HG03571 (cell line): Measurements from ENCODE around the gene SDS.

Experiments used
- ATAC-seq: cut with Tn5 transposase; IDR thresholded peaks from one replicate; pipeline ENCODE4 v1.9.1; 2021; ENCODE audit not compliant: unreplicated experiment

The SDS gene

DNA sequence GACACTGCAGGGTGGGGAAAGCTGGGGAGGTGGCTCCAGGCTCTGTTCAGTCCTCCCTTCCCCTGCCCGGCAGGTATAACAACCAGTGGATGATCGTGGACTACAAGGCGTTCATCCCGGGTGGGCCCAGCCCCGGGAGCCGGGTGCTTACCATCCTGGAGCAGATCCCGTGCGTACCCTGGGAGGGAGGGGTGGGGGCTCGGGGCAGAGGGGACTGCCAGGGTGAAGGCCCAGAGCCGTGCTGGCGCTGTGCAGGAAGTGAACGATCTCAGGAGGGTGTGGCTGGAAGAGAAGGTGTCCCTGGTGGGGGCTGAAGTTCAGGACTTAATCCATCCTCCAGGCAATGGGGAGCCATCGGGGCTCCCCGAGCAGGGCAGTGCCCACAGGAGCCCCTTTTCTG, 18.9 kb downstream of the SDS start:
- no peak for ATAC-seq

DNA sequence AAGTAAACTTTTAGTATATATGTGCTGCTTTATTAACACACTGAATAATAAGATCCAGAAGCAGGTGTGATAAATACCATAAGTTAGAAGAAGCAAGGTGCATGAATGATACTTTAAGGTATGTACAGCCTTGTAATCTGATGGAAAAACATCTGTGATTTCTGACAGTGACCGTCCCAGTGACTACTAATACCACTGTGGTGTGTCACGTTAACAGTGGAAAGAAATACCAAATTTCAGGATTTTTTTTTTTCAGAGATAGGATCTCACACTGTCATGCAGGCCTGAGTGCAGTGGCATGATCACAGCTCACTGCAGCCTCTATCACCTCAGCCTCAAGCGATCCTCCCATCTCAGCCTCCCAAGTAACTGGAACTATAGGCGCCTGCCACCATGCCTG, 21.5 kb downstream of the SDS start:
- no peak for ATAC-seq

DNA sequence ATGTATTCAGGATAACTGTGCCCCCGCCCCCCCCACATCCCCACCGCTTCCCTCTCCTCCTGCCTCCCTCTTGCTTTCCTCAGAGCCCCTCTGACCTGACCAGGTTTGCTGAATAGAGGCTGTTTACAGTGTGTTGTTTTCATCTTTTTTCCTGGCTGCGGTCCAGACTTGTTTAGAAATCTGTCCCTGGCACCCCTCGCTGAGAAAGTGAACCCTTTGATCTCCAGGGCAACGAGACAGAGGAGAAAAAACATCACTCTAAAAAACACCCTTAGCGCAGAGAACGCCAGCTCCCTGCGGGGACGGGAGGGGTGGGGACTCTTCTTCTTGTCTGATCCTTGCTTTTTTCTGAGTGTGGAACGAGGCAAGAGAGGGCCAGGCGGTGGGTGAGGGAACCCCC, 22.5 kb downstream of the SDS start:
- ATAC-seq = no peak

DNA sequence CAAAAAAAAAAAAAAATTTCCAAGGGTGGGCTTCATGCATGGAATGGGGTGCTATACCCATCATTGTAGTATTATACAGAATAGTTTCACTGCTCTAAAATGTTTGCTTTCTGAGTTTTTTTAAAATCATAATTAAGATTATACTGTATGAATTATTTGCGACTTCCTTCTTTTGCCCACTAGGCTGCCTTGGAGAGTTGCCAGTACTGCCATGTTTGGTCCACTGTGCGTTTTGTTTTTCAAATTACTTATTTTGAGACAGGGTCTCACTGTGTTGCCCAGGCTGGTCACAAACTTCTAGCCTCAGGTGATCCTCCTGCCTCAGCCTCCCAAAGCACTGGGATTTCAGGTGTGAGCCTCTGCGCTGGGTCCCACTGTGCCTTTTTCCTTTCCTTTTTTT, 25.4 kb downstream of the SDS start:
- ATAC-seq = no peak

DNA sequence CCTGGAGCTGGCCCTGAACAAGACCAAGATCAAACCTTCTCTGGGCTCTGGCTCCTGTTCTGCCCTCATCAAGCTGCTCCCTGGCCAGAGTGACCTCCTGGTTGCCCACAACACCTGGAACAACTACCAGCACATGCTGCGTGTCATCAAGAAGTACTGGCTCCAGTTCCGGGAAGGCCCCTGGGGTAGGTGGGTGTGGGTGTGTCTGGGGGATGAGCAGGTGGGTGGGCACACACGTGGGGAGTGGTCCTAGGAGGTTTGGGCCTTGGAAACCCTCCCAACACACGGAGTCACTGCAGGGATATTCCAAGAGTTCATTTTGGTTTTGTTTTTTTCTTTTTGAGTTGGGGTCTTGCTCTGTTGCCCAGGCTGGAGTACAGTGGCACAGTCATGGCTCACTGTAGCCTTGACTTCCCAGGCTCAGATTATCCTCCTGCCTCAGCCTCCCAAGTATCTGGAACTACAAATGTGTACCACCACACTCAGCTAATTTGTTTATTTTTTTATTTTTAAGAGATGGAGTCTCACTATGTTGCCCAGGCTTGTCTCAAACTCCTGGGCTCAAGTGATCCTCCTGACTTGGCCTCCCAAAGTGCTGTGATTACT, 28.8 kb downstream of the SDS start:
- ATAC-seq = no peak

DNA sequence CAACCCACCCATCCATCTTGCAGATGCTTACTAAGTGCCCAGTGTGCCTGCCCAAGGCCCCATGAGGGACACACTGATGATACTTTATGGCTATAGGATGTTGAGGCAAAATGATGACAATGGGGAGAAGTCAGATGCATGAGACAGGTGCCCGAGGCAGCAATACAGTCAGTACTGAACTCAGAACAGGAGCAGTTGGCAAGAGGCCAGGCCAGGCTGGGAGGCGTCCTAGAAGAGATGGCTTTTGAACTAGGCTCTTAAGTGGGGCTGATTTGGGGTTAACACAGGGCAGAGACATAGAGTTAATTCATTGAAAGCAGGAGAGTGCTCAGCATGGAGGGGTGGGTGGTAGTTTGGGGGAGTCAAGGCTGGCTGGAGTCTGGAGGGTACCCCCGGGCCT, 29.7 kb downstream of the SDS start:
- no peak for ATAC-seq

DNA sequence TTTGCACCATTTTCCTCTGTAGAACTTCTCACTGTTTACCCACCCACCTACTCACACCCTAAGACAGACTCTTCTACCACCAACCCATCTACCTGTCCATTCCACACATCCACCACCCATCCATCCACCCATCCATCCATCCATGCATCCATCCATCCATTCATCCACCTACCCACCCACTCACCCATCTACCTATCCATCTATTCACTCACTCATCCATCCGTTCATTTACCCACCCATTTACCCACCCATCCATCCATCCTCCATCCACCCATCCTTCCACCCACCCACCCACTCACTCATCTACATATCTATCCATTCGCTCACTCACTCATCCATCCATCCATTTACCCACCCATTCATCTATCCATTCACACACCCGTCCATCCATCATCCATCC, 30.2 kb downstream of the SDS start:
- ATAC-seq = no peak

DNA sequence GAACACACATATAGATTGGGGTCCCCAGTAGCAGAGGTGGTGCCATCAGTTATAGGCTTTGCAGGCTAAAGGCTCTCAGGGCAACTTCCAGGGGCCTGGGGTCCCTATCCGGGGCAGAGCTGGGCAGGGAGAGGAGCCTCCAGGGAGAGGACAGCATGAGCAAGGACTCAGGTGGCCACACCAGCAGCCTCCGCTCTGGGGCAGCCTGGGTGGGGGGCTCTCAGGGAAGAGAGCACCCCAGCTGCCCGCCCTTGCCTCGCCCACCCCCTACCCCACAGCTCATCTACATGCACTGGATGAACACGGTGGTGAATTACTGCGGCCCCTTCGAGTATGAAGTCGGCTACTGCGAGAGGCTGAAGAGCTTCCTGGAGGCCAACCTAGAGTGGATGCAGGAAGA, 31.3 kb downstream of the SDS start:
- no peak for ATAC-seq

DNA sequence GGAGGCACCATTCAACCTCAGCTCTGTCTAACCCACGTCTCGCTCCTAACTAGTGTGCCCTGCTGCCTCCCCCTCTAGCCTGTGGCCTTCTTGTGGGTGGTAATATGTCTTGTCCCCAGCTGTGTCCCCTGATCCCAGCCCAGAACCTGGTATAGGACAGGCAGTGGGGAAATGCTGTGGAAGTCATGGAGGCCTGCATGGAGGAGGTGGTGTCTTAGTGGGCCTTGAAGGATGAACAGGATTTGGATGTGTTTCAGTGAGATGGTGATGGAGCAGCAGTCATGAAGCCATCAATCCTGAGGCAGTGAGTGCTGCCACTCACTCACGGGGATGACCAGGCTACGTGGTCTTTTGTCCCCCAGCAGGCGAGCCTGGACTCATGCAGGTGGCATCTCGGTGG, 31.9 kb downstream of the SDS start:
- no peak for ATAC-seq

DNA sequence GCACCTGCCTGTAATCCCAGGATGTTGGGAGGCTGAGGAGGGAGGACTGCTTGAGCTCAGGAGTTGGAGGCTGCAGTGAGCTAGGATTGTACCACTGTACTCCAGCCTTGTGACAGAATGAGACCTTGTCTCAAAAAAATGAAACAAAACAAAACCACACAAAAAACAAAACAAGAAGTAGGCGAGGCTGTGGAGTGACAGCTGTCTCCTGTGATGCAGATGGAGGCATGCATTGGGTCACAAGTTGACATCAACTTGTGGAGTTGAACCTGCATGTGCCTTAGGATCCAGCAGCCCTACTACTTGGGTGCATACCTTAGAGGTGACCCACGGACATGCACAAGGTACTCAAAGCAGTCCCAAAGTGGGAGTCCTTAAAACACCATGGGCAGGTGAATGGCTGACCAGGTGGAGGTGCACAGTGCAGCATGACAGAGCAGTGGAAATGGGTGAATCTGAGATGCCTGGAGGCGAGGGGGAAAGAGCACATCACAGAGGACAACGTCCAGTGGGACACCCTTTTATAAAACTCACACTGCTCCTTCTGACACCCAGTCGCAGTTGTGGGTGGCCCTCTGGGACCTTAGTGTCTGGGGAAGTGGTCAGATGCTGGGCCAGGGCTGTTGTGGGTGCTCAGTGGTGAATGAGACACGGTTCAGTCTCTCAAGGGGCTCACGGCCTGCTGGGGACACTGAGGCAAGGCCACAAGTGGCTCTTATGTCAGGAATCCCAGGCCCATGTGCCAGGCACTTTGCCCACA, 32.6 kb downstream of the SDS start:
- ATAC-seq = no peak

DNA sequence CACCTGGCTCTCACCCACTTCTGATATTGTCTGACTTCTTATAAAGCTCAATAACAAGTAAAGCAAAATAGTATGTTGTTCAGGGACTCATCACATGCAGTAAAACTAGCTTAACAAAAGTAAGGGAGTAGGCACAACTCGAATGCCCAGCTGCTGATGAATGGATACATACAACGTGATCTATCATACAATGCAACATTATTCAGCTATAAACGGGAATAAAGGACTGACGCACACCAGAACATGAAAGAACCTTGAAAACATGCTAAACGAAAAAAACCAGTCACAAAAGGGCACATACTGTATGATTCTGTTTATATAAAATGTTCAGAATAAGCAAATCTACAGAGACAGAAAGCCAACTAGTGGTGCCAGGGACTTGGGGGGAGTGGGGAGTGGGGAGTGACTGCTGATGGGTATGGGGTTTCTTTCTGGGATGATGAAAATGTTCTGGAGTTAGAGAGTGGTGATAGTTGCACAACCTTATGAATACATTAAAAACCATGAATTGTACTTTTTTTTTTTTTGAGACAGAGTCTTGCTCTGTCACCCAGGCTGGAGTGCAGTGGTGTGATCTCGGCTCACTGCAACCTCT, 34.2 kb downstream of the SDS start:
- ATAC-seq = no peak

DNA sequence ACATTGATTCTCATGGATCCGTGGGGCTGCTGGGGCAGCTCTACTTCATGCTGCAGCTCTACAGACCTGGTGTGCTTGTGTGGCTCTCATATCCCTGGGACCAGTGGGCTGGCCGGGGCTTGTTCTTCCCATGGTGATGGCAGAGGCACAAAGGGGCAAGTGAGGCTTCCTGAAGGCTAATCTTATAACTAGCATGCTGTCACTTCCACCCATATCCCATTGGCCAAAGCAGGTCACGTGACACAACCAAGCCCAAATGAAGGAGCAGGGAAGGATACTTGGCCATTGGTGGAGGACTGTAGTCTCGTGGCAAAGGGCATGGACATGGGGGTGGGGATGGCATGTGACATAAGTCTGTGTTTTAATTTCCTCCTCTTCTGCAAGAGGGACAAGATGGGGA, 35.4 kb downstream of the SDS start:
- no peak for ATAC-seq

DNA sequence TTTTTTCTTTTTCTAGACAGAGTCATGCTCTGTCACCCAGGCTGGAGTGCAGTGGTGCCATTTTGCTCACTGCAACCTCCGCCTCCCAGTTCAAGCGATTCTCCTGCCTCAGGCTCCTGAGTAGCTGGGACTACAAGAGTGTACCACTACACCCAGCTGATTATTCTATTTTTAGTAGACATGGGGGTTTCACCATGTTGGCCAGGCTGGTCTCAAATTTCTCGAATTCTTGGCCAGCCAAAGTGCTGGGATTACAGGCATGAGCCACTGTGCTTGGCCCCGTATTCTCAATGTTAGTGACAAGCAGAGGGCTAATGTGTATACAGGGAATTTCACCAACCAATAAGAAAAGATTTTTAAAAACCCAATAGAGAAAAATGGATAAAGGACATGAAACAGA, 36.9 kb downstream of the SDS start:
- ATAC-seq = no peak

DNA sequence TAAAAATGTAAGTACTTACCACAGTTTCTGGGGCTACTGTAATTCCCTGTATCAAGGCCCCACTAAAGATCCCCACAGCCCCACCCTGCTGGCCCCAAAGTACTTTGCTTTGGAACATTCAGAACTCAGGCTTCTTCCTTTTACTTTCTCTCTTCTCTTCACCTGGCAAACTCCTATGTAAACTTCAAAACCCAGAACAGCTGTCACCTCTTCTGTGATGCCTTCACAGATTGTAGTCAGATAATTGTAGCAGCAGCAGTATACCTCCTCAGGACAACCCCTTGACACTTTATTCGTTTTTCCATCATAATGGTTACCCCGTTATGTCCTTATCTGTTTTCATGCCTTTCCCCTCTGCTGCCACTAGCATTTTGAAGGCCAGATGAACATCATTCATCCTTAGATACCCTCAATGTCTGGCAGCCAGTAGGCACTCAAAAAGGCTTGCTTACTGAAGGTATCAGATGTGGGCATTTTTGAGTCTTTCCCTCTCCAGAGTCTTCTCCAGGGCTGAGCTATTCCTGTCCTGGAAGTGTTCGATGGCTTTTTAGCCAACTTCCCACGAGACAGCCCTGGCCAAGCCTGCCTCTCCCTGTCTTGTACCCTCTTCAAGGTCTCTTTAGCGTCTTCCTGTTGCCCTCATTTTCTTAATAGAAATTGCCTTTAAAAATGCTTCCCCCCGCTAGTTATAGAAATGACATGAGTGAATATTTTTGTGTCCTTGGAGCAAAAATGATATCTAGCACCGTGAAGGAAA, 37.9 kb downstream of the SDS start:
- ATAC-seq = no peak

DNA sequence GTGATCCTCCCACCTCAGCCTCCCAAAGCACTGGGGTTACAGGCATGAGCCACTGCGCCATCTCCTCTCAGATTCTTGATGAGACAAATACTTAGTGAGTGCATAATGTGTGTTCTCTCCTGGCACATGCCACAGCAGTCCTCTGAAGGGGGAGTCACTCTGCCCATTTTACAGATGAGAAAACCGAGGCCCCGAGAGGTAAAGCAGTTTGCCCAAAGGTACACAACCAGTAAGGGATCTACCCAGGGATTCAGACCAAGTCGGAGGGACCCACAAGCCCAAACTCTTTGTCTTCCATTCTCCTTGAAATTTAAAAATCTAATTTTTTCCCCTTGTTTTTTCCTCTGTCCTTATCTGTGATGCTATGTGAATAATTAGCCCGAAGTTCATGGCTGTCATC, 39.0 kb downstream of the SDS start:
- ATAC-seq = no peak

DNA sequence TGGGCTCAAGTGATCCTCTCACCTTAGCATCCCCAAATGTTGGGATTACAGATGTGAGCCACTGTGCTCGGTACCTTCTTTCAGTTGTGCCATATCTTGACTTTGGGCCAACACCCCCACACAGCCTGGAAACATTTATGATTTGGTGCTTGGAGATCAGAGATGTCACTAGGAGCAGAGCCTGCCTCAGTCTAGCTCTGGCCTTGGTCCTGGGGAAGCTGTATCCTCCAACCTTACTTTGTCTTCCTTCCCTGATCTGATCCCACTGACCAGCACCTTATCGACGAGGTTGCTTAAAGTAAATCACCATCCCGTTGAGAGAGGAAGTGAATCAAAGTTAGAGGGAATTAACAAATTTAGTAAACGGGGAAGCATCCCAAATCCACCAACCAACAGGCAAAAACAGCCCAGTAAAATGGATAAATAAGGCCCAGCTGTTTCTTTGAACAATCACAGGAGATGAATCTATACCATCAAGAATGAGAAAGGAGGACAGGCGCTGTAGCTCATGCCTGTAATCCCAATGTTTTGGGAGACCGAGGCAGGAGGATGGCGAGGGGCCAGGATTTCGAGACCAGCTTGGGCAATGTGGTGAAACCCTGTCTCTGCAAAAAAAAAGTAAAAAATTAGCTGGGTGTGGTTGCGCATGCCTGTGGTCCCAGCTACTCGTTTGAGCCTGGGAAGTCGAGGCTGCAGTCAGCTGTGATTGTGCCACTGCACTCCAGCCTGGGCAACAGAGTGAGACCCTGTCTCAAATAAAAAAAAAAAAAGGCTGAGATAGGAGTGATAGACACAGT, 41.9 kb downstream of the SDS start:
- no peak for ATAC-seq

DNA sequence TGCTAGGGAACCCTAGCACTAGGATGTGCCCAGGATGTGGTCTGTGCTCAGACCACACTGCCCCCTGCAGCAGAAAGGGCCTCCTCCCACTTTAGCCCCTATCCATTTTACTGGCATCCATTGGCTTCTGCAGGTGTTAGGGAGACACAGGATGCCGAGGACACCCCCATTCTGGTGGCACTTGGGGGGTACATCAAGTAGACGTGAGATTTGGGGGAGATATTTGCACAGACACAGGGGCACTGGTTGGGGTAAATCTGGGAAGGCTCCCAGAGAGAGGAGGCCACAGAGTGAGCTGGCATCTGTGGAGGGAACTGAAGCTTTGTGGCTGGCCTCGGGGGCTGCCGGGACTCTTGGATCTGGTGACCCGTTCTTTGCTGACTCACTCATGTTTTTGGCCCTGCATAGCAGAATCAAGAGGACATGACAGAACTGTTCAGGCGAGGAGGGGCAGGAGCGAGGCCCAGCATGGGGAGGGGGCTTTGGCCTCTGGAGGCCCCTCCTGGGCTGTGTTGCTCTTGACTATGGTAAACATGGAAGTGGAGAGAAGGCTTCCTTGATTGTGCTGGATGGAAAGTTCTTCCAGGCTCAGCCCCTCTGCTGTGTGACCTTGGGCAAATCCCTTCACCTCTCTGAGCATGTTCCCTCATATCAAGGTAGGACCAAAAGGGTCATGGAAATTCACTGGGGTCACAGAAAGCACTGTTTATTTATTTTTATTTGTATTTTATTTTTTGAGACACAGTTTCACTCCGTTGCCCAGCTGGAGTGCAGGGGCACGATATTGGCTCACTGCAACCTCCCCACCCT, 43.5 kb downstream of the SDS start:
- no peak for ATAC-seq

DNA sequence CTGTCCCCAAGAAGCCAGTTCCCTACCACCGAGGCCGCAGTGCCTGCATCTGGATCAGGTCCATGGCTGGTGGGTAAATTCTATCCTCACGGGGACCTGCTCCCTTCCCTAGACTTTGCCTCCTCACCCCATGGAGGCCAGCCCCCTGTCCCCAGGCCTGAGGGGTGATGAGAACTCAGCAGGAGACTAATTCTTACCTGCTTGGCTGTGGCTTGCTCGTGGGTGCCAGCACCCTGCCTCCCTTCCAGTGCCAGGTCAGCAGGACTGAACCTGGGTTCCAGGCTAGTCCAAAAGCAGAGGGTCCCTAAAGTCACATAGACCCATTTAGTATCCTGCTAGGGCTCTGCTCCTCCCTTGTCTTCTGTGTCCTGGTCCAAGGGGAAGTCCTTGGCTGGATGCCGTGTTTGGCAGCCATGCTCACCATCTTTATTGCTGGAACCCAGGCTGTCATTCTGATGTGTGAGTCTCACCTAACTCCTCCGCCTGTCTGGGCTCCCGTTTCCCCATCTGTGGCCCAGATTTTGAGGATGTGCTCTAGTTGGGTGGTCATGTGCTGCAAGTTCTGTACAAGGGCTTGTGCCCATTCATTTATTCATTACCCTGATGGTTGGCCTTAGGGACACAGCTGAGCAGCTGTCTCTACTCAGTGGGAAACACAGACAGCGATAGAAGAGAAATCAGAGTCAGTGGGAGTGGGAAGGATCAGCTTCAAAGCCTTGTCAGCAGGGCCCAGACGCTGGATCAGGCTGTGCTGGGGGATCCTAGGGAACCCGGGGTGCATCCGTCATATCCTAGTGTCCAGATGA, 44.4 kb downstream of the SDS start:
- ATAC-seq = no peak

DNA sequence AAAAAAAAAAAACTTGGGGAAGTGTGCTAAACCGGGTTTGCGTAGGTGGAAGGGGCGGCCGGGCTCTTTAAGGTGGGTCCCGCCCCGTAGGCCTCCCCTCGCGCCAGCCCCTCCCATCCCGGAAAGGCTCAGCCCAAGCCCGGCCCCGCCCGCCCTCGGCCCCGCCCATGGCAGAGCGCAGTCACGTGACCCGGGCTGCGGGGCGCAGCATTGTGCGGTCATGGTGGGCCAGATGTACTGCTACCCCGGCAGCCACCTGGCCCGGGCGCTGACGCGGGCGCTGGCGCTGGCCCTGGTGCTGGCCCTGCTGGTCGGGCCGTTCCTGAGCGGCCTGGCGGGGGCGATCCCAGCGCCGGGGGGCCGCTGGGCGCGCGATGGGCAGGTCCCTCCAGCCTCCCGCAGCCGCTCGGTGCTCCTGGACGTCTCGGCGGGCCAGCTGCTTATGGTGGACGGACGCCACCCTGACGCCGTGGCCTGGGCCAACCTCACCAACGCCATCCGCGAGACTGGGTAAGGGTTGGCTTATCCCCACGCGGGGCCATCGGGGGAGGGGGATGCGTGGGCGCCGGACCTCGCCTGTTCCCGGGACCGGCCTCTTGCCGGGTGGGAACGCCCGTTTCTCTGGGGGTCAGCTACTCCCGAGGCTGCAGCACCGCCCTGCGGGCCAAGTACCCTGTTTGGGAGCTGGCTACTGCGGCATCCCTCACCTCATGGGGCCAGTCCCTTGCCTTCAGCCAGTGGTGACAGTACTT, 45.1 kb downstream of the SDS start, which contains the start of gene PLBD2:
PLBD2 (plus strand) TSS at position 207 of the 752 bp plus-strand sequence; CDS start at position 221, 14 bp downstream.
- peak; percentile 84 for ATAC-seq
